ENCODE data around the gene COL12A1. TPM values are rescaled to one million over a fixed set of nuclear protein-coding genes. Genes with fewer than 3 reads are reported as not detected.

The COL12A1 gene
- total RNA-seq, 1 donor from 2014 or later: 1.3 TPM

DNA sequence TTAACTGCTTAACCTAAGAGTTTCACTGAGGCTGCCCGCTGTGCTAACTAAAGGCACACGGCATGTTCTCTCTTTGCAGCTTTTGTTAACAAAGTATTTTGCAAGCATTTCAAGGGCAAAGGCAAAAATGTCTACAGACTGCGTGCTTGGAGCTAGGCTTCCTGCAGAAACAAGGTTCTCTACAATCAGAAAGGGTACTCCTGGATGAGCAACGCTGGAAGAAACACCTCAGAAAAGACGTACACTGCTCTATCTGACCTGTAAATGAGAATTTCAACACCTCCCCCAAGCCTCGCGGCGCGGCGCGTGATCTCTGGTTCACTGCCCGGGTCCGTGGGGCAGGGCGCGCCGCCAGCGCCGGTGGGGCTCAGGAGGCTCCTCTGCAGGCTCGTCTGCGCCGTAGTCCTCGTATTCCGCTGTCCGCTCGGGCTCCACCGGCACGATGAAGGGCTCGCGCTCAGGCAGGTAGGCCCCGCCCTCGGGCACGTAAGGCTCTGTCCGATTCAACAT is 120.9 kb downstream of the COL12A1 start:
- peaks cover 8% of the 10 kb centered on the region for H3K4me1 ChIP-seq
- Mint-ChIP-seq H3K4me3 (peak overlapping the region; percentile 30), H3K9me3 (no peaks in the 10 kb centered on the region), H3K4me1 (peaks cover 8% of the 10 kb centered on the region), H3K36me3 (no peaks in the 10 kb centered on the region), H3K27me3 (ENCODE audit: insufficient read depth, low read depth) (peaks cover 2% of the 10 kb centered on the region), H3K27ac (no peak overlapping the region)
- no peaks in the 10 kb centered on the region for H3K79me2 ChIP-seq (ENCODE audit: low read depth)
- no peaks in the 10 kb centered on the region for H3F3A ChIP-seq (ENCODE audit: low read depth)
- H3K27ac ChIP-seq: no peak overlapping the region
- no peaks in the 10 kb centered on the region for H3K9me3 ChIP-seq (ENCODE audit: low read depth)
- no peaks in the 10 kb centered on the region for H3K36me3 ChIP-seq
- peak overlapping the region; percentile 80 for H3K4me2 ChIP-seq
- H3K27me3 ChIP-seq: peaks cover 28% of the 10 kb centered on the region
- H2AFZ ChIP-seq (replicated peaks): peak overlapping the region; percentile 66
- peak overlapping the region; percentile 43 for H3K4me3 ChIP-seq
- TF ChIP-seq EZH2 (IDR thresholded peaks at IDR 0.05) (no peak), EZH2phosphoT487 (IDR thresholded peaks at IDR 0.05) (no peak)
- TF ChIP-seq, protein P1, sequence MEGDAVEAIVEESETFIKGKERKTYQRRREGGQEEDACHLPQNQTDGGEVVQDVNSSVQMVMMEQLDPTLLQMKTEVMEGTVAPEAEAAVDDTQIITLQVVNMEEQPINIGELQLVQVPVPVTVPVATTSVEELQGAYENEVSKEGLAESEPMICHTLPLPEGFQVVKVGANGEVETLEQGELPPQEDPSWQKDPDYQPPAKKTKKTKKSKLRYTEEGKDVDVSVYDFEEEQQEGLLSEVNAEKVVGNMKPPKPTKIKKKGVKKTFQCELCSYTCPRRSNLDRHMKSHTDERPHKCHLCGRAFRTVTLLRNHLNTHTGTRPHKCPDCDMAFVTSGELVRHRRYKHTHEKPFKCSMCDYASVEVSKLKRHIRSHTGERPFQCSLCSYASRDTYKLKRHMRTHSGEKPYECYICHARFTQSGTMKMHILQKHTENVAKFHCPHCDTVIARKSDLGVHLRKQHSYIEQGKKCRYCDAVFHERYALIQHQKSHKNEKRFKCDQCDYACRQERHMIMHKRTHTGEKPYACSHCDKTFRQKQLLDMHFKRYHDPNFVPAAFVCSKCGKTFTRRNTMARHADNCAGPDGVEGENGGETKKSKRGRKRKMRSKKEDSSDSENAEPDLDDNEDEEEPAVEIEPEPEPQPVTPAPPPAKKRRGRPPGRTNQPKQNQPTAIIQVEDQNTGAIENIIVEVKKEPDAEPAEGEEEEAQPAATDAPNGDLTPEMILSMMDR (IDR thresholded peaks at IDR 0.05): no peak
- H4K20me1 ChIP-seq (ENCODE audit: low read depth): no peaks in the 10 kb centered on the region
- no peak overlapping the region for H3K9ac ChIP-seq
- peak; percentile 50 for DNase-seq (ENCODE audit: low spot score)

DNA sequence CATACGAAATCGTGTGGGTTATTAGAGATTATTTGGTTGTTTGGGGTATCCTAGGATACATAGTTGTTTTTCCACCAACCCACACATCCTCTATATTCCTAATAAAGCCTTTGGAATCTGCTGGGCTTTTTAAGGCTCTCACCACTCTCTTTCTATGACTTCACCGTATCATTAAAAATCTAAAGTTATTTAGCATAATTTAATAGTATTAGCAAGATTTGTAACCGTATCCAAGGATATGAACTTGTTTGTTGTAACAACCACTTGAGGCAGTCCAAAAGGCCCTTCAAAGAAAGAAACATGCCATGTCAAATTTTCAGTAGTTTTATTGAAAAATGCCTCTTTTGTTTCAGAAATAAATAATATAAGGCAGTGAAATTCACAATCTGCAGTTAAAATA is 121.8 kb downstream of the COL12A1 start:
- H2AFZ ChIP-seq (replicated peaks): no peak overlapping the region
- DNase-seq (ENCODE audit: low spot score): no peak
- H3K4me1 ChIP-seq: peaks cover 8% of the 10 kb centered on the region
- H3K4me3 ChIP-seq: no peak overlapping the region
- Mint-ChIP-seq H3K36me3 (no peaks in the 10 kb centered on the region), H3K4me3 (no peak overlapping the region), H3K27me3 (ENCODE audit: insufficient read depth, low read depth) (peaks cover 2% of the 10 kb centered on the region), H3K4me1 (peaks cover 8% of the 10 kb centered on the region), H3K9me3 (no peaks in the 10 kb centered on the region), H3K27ac (no peak overlapping the region)
- no peaks in the 10 kb centered on the region for H3K36me3 ChIP-seq
- TF ChIP-seq EZH2 (IDR thresholded peaks at IDR 0.05) (no peak), EZH2phosphoT487 (IDR thresholded peaks at IDR 0.05) (no peak)
- TF ChIP-seq, protein P1 (IDR thresholded peaks at IDR 0.05): no peak
- no peaks in the 10 kb centered on the region for H4K20me1 ChIP-seq (ENCODE audit: low read depth)
- H3K79me2 ChIP-seq (ENCODE audit: low read depth): no peaks in the 10 kb centered on the region
- H3F3A ChIP-seq (ENCODE audit: low read depth): no peaks in the 10 kb centered on the region
- peaks cover 28% of the 10 kb centered on the region for H3K27me3 ChIP-seq
- no peak overlapping the region for H3K9ac ChIP-seq
- no peak overlapping the region for H3K27ac ChIP-seq
- H3K9me3 ChIP-seq (ENCODE audit: low read depth): no peaks in the 10 kb centered on the region
- H3K4me2 ChIP-seq: no peak overlapping the region

DNA sequence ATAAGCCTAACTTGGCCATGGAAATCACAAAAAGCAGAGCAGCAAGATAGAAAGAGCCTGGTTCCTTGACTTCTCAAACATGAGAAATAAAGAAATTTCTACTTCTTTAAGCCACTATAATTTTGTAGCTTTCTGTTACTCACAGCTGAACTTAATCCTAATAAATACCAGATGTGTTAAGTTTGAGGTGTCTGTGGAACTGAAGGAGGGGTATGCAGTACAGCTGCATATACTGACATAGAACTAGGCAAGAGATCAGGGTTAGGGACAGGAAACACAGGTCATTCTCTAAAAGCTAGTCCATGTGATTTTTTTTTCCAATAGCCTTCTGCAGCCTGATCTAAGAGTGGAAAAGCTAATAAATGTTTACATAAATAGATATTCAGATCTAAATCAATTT is 123.9 kb downstream of the COL12A1 start:
- H3K79me2 ChIP-seq (ENCODE audit: low read depth): no peaks in the 10 kb centered on the region
- H4K20me1 ChIP-seq (ENCODE audit: low read depth): no peaks in the 10 kb centered on the region
- no peak overlapping the region for H3K27ac ChIP-seq
- H3K9me3 ChIP-seq (ENCODE audit: low read depth): no peaks in the 10 kb centered on the region
- H3F3A ChIP-seq (ENCODE audit: low read depth): no peaks in the 10 kb centered on the region
- H3K27me3 ChIP-seq: peaks cover 28% of the 10 kb centered on the region
- no peak for DNase-seq (ENCODE audit: low spot score)
- H3K4me3 ChIP-seq: no peak overlapping the region
- H3K9me3 Mint-ChIP-seq: no peaks in the 10 kb centered on the region
- H3K27me3 Mint-ChIP-seq (ENCODE audit: insufficient read depth, low read depth): peaks cover 2% of the 10 kb centered on the region
- H3K36me3 ChIP-seq: no peaks in the 10 kb centered on the region
- no peak overlapping the region for H3K27ac Mint-ChIP-seq
- H3K4me1 Mint-ChIP-seq: peaks cover 13% of the 10 kb centered on the region
- H3K9ac ChIP-seq: no peak overlapping the region
- no peak for TF ChIP-seq EZH2phosphoT487 (IDR thresholded peaks at IDR 0.05)
- TF ChIP-seq, protein P1 (IDR thresholded peaks at IDR 0.05): no peak
- TF ChIP-seq EZH2 (IDR thresholded peaks at IDR 0.05): no peak
- H3K4me2 ChIP-seq: no peak overlapping the region
- H3K36me3 Mint-ChIP-seq: no peaks in the 10 kb centered on the region
- no peak overlapping the region for H2AFZ ChIP-seq (replicated peaks)
- H3K4me3 Mint-ChIP-seq: no peak overlapping the region
- H3K4me1 ChIP-seq: peaks cover 20% of the 10 kb centered on the region
